ENCODE results near the gene NEK9. TPM values are rescaled to one million over a fixed set of nuclear protein-coding genes. Genes with fewer than 3 reads are reported as not detected.

Gene NEK9
- total and polyA plus RNA-seq, 2 experiments from 2014 or later, result 16.3 to 31.1 TPM

DNA sequence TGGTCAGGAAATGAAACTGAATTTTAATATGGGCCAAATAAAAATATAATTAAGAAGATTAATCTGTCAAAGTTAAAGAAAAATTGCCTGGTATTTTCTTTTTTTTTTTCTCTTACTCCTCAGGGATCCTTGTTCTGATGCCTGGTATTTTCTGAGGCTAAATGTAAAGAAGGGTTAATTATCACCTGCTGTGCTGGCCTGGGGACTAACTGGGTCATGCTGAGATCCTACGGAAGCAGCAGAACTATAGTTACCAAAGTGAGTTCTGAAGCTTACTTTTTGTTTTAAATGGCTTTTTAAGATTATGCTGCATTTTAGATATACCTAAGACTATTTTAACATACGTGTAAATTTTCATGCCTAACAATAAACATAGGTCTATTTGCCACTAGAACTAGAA lies 34.1 kb downstream of the NEK9 start (continued):
- TF ChIP-seq, protein P1, sequence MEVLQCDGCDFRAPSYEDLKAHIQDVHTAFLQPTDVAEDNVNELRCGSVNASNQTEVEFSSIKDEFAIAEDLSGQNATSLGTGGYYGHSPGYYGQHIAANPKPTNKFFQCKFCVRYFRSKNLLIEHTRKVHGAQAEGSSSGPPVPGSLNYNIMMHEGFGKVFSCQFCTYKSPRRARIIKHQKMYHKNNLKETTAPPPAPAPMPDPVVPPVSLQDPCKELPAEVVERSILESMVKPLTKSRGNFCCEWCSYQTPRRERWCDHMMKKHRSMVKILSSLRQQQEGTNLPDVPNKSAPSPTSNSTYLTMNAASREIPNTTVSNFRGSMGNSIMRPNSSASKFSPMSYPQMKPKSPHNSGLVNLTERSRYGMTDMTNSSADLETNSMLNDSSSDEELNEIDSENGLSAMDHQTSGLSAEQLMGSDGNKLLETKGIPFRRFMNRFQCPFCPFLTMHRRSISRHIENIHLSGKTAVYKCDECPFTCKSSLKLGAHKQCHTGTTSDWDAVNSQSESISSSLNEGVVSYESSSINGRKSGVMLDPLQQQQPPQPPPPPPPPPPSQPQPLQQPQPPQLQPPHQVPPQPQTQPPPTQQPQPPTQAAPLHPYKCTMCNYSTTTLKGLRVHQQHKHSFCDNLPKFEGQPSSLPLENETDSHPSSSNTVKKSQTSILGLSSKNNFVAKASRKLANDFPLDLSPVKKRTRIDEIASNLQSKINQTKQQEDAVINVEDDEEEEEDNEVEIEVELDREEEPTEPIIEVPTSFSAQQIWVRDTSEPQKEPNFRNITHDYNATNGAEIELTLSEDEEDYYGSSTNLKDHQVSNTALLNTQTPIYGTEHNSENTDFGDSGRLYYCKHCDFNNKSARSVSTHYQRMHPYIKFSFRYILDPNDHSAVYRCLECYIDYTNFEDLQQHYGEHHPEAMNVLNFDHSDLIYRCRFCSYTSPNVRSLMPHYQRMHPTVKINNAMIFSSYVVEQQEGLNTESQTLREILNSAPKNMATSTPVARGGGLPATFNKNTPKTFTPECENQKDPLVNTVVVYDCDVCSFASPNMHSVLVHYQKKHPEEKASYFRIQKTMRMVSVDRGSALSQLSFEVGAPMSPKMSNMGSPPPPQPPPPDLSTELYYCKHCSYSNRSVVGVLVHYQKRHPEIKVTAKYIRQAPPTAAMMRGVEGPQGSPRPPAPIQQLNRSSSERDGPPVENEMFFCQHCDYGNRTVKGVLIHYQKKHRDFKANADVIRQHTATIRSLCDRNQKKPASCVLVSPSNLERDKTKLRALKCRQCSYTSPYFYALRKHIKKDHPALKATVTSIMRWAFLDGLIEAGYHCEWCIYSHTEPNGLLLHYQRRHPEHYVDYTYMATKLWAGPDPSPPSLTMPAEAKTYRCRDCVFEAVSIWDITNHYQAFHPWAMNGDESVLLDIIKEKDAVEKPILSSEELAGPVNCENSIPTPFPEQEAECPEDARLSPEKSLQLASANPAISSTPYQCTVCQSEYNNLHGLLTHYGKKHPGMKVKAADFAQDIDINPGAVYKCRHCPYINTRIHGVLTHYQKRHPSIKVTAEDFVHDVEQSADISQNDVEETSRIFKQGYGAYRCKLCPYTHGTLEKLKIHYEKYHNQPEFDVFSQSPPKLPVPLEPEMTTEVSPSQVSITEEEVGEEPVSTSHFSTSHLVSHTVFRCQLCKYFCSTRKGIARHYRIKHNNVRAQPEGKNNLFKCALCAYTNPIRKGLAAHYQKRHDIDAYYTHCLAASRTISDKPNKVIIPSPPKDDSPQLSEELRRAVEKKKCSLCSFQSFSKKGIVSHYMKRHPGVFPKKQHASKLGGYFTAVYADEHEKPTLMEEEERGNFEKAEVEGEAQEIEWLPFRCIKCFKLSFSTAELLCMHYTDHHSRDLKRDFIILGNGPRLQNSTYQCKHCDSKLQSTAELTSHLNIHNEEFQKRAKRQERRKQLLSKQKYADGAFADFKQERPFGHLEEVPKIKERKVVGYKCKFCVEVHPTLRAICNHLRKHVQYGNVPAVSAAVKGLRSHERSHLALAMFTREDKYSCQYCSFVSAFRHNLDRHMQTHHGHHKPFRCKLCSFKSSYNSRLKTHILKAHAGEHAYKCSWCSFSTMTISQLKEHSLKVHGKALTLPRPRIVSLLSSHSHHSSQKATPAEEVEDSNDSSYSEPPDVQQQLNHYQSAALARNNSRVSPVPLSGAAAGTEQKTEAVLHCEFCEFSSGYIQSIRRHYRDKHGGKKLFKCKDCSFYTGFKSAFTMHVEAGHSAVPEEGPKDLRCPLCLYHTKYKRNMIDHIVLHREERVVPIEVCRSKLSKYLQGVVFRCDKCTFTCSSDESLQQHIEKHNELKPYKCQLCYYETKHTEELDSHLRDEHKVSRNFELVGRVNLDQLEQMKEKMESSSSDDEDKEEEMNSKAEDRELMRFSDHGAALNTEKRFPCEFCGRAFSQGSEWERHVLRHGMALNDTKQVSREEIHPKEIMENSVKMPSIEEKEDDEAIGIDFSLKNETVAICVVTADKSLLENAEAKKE (CRISPR knock-in tag; IDR thresholded peaks at IDR 0.05), result no peak
- no peak for TF ChIP-seq POLR2AphosphoS5 (IDR thresholded peaks at IDR 0.05; ENCODE audit: low read depth)
- TF ChIP-seq CREB1 (CRISPR knock-in tag; IDR thresholded peaks at IDR 0.05; ENCODE audit: low read depth), result no peak
- no peak for TF ChIP-seq EZH2phosphoT487 (IDR thresholded peaks at IDR 0.05; ENCODE audit: unreplicated experiment)
- no peak for TF ChIP-seq NANOG (IDR thresholded peaks at IDR 0.05; ENCODE audit: borderline replicate concordance)
- TF ChIP-seq, protein P2, sequence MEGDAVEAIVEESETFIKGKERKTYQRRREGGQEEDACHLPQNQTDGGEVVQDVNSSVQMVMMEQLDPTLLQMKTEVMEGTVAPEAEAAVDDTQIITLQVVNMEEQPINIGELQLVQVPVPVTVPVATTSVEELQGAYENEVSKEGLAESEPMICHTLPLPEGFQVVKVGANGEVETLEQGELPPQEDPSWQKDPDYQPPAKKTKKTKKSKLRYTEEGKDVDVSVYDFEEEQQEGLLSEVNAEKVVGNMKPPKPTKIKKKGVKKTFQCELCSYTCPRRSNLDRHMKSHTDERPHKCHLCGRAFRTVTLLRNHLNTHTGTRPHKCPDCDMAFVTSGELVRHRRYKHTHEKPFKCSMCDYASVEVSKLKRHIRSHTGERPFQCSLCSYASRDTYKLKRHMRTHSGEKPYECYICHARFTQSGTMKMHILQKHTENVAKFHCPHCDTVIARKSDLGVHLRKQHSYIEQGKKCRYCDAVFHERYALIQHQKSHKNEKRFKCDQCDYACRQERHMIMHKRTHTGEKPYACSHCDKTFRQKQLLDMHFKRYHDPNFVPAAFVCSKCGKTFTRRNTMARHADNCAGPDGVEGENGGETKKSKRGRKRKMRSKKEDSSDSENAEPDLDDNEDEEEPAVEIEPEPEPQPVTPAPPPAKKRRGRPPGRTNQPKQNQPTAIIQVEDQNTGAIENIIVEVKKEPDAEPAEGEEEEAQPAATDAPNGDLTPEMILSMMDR (conservative IDR thresholded peaks at IDR 0.05; ENCODE audit: low read depth in 2 of 2), result no peak
- no peak for TF ChIP-seq JUNB (IDR thresholded peaks at IDR 0.05; ENCODE audit: unreplicated experiment)

DNA sequence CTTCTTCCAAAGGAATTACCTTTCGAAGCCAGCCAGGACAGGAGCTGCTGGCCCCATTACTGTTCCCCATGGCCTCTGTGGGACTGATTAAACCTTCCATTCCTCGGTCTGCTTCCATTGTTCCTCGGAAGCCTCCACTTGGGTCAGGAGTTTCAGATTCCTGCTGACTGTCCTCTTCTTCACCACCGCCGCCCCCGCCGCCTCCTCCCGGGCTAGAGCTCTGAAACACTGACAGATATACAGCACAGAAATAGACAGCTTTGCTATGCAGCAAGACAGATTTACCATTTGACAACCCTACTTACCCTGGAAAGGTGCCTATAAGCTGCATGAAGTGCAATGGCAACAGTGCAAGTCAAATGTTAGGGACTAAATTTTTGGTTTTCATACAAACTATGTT lies 35.6 kb downstream of the NEK9 start:
- Mint-ChIP-seq H3K4me3 (no peak overlapping the region), H3K36me3 (ENCODE audit: low read depth) (peaks cover 66% of the 10 kb centered on the region), H3K27me3 (ENCODE audit: insufficient read depth, low read depth, poor library complexity) (no peaks in the 10 kb centered on the region), H3K27ac (no peak overlapping the region), H3K4me1 (peaks cover 6% of the 10 kb centered on the region; the same call in 2 of the 3 replicates), H3K9me3 (no peaks in the 10 kb centered on the region; the same call in 2 of the 3 replicates)
- Histone ChIP-seq H3K4me1 (ENCODE audit: insufficient read depth) (no peaks in the 10 kb centered on the region; the same call in 1 of the 2 replicates), H3K79me2 (replicated peaks; ENCODE audit: insufficient read depth) (no peaks in the 10 kb centered on the region), H3K36me3 (ENCODE audit: insufficient read depth) (peaks cover 23% of the 10 kb centered on the region), H3K9me2 (ENCODE audit: insufficient read depth) (no peaks in the 10 kb centered on the region), H2AFZ (no peak overlapping the region), H3K4me2 (no peak overlapping the region), H3K27me3 (ENCODE audit: insufficient read depth) (no peaks in the 10 kb centered on the region), H3K4me3 (no peak overlapping the region), H3F3A (replicated peaks; ENCODE audit: low read depth) (0 out of 2 replicates have a peak, but pooled peaks cover 3% of the 10 kb centered on the region), H3K27ac (ENCODE audit: low read depth) (no peak overlapping the region), H4K20me1 (replicated peaks; ENCODE audit: insufficient read depth) (no peaks in the 10 kb centered on the region)
- ATAC-seq (no peak), DNase-seq (ENCODE audit: low spot score) (no peak)
- TF ChIP-seq, protein P2 (conservative IDR thresholded peaks at IDR 0.05; ENCODE audit: low read depth in 2 of 2), result no peak
- TF ChIP-seq STAT1 (IDR thresholded peaks at IDR 0.05; ENCODE audit: unreplicated experiment) (no peak), CREB1 (CRISPR knock-in tag; IDR thresholded peaks at IDR 0.05; ENCODE audit: low read depth) (no peak)
- TF ChIP-seq, protein P3, sequence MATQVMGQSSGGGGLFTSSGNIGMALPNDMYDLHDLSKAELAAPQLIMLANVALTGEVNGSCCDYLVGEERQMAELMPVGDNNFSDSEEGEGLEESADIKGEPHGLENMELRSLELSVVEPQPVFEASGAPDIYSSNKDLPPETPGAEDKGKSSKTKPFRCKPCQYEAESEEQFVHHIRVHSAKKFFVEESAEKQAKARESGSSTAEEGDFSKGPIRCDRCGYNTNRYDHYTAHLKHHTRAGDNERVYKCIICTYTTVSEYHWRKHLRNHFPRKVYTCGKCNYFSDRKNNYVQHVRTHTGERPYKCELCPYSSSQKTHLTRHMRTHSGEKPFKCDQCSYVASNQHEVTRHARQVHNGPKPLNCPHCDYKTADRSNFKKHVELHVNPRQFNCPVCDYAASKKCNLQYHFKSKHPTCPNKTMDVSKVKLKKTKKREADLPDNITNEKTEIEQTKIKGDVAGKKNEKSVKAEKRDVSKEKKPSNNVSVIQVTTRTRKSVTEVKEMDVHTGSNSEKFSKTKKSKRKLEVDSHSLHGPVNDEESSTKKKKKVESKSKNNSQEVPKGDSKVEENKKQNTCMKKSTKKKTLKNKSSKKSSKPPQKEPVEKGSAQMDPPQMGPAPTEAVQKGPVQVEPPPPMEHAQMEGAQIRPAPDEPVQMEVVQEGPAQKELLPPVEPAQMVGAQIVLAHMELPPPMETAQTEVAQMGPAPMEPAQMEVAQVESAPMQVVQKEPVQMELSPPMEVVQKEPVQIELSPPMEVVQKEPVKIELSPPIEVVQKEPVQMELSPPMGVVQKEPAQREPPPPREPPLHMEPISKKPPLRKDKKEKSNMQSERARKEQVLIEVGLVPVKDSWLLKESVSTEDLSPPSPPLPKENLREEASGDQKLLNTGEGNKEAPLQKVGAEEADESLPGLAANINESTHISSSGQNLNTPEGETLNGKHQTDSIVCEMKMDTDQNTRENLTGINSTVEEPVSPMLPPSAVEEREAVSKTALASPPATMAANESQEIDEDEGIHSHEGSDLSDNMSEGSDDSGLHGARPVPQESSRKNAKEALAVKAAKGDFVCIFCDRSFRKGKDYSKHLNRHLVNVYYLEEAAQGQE (IDR thresholded peaks at IDR 0.05; ENCODE audit: unreplicated experiment), result no peak
